Vagina (tissue), 2 donors: ENCODE results near the gene PPFIA1.

Experiments
- POLR2AphosphoS5 ChIP-seq, 2 donors: sonication (generic); formaldehyde crosslinking; IDR thresholded peaks; one replicate each; pipeline ENCODE4 v1.9.0; 2017; ENCODE audit warnings: antibody characterized with exemption in 2 of 2, mild to moderate bottlenecking in 2 of 2, low read depth in 1 of 2; ENCODE audit not compliant: insufficient read depth in 1 of 2
- TF ChIP-seq, protein P1 (sequence below), 3 experiments: fragments of 450-650 bp in 2 of 3; fragments of 200-600 bp in 1 of 3; sonication (generic) in 1 of 3; IDR thresholded peaks; one replicate each; pipeline ENCODE4 v1.5.1; 2017 to 2019; ENCODE audit warnings: antibody characterized with exemption in 3 of 3, mild to moderate bottlenecking in 2 of 3, moderate library complexity in 2 of 3

GRCh38 chr11:70341881-70342429, 71.5 kb downstream of the PPFIA1 start:
- TF ChIP-seq, protein P1, sequence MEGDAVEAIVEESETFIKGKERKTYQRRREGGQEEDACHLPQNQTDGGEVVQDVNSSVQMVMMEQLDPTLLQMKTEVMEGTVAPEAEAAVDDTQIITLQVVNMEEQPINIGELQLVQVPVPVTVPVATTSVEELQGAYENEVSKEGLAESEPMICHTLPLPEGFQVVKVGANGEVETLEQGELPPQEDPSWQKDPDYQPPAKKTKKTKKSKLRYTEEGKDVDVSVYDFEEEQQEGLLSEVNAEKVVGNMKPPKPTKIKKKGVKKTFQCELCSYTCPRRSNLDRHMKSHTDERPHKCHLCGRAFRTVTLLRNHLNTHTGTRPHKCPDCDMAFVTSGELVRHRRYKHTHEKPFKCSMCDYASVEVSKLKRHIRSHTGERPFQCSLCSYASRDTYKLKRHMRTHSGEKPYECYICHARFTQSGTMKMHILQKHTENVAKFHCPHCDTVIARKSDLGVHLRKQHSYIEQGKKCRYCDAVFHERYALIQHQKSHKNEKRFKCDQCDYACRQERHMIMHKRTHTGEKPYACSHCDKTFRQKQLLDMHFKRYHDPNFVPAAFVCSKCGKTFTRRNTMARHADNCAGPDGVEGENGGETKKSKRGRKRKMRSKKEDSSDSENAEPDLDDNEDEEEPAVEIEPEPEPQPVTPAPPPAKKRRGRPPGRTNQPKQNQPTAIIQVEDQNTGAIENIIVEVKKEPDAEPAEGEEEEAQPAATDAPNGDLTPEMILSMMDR (IDR thresholded peaks at IDR 0.05) = no peak
- no peak for TF ChIP-seq POLR2AphosphoS5 (IDR thresholded peaks at IDR 0.05; ENCODE audit: insufficient read depth in 1 of 2, low read depth in 1 of 2)
